HG02970 (cell line): ENCODE data around the gene SLC37A1.

Experiments
- ATAC-seq: cut with Tn5 transposase; IDR thresholded peaks from one replicate; pipeline ENCODE4 v1.9.1; 2021; ENCODE audit warnings: mild to moderate bottlenecking, moderate library complexity, moderate number of reproducible peaks; ENCODE audit not compliant: unreplicated experiment, low FRiP score

SLC37A1 gene

GRCh38 chr21:42556960-42557359 is 43.3 kb downstream of the SLC37A1 start:
- no peak for ATAC-seq

- ATAC-seq, result no peak
These were observed 43.8 kb downstream of the SLC37A1 start for GRCh38 chr21:42557420-42557819.

GRCh38 chr21:42558368-42558767 is 44.7 kb downstream of the SLC37A1 start:
- ATAC-seq, result no peak

- ATAC-seq, result no peak
These were observed 45.2 kb downstream of the SLC37A1 start for GRCh38 chr21:42558846-42559245.

- no peak for ATAC-seq
These were observed 45.7 kb downstream of the SLC37A1 start for GRCh38 chr21:42559326-42559725.

GRCh38 chr21:42560517-42561179 is 47.0 kb downstream of the SLC37A1 start:
- ATAC-seq, result no peak

GRCh38 chr21:42561762-42562650 is 48.4 kb downstream of the SLC37A1 start:
- no peak for ATAC-seq

GRCh38 chr21:42562816-42563215 is 49.2 kb downstream of the SLC37A1 start:
- no peak for ATAC-seq

- ATAC-seq, result no peak
These were observed 49.6 kb downstream of the SLC37A1 start for GRCh38 chr21:42563261-42563660.

GRCh38 chr21:42563686-42564085 is 50.0 kb downstream of the SLC37A1 start:
- no peak for ATAC-seq

- no peak for ATAC-seq
These were observed 50.9 kb downstream of the SLC37A1 start for GRCh38 chr21:42564561-42564971.

GRCh38 chr21:42565206-42565810 is 51.7 kb downstream of the SLC37A1 start:
- no peak for ATAC-seq

GRCh38 chr21:42565886-42566523 is 52.4 kb downstream of the SLC37A1 start:
- ATAC-seq, result no peak

GRCh38 chr21:42566524-42567213 is 53.0 kb downstream of the SLC37A1 start:
- no peak for ATAC-seq

- ATAC-seq, result no peak
These were observed 53.5 kb downstream of the SLC37A1 start for GRCh38 chr21:42567214-42567555.

GRCh38 chr21:42567861-42568260 is 54.2 kb downstream of the SLC37A1 start:
- ATAC-seq, result no peak

GRCh38 chr21:42568376-42568775 is 54.7 kb downstream of the SLC37A1 start:
- ATAC-seq, result no peak

GRCh38 chr21:42568866-42569731 is 55.4 kb downstream of the SLC37A1 start:
- no peak for ATAC-seq

- ATAC-seq, result no peak
These were observed 56.2 kb downstream of the SLC37A1 start for GRCh38 chr21:42569732-42570301.
